ENCODE results near the gene CACNA1B. TPM values are rescaled to one million over a fixed set of nuclear protein-coding genes. Genes with fewer than 3 reads are reported as not detected.
"Not testable (repeated sequence)": the region's sequence is repeated elsewhere in the genome, so short reads cannot be mapped to it uniquely, and the experiment has no call there.

Gene CACNA1B
- polyA plus RNA-seq, 1 of the 3 experiments (the other 2 are of a cell fraction), result 0.03 TPM

DNA sequence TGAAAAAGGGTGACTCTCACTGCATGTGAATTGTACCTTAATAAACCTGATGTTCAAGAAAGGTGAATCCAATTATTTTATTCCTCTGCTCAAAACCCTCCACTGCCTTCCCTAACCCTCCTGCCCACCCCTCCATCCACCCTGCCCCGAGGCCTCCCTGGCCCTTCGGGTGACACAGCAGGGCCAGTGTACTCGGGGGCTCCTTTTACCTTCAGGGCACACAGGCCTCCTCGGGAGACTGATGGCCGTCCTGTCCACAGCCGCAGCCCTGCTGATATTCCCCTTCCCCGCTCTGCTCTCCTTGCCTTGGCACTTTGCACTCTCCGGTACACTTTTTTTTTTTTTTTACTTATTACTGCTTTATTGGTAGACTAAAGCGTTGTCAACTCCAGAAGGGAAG lies 234.0 kb downstream of the CACNA1B start:
- TF ChIP-seq MXI1 (IDR thresholded peaks at IDR 0.05; ENCODE audit: low read depth, low read length), result no peak
- TF ChIP-seq RXRA (IDR thresholded peaks at IDR 0.05; ENCODE audit: borderline replicate concordance, low read depth), result no peak
- TF ChIP-seq YY1 (IDR thresholded peaks at IDR 0.05; ENCODE audit: low read depth), result no peak
- no peak for TF ChIP-seq GATA2 (CRISPR knock-in tag; IDR thresholded peaks at IDR 0.05)
- no peak for TF ChIP-seq ELF1 (IDR thresholded peaks at IDR 0.05)
- no peak for TF ChIP-seq CHD2 (IDR thresholded peaks at IDR 0.05; ENCODE audit: low read length, partially characterized antibody)
- no peaks in the 10 kb centered on the region for H3K9me3 ChIP-seq
- no peak overlapping the region for H3K27ac ChIP-seq (ENCODE audit: low read depth in 2 of 2, low read length in 1 of 2)
- ChIA-PET CTCF (no interaction called here), POLR2A (no interaction called here)
- no peaks in the 10 kb centered on the region for H3K36me3 ChIP-seq (replicated peaks in 1 of 2; ENCODE audit: control insufficient read depth in 1 of 2, insufficient read depth in 2 of 2, low read length in 1 of 2)
- H3F3A ChIP-seq (replicated peaks; ENCODE audit: insufficient read depth), result no peaks in the 10 kb centered on the region
- peaks cover 0 to 11% of the 10 kb centered on the region in 2 experiments; a peak in 1 of 4 replicates for H3K4me1 ChIP-seq (ENCODE audit: control insufficient read depth in 1 of 2, insufficient read depth in 2 of 2, low read depth in 1 of 2, low read length in 1 of 2)
- H3K79me2 ChIP-seq (ENCODE audit: insufficient read depth), result no peaks in the 10 kb centered on the region
- H4K20me1 ChIP-seq (ENCODE audit: insufficient read depth), result no peaks in the 10 kb centered on the region
- H2AFZ ChIP-seq (ENCODE audit: low read depth), result no peak overlapping the region
- no peak overlapping the region for H3K4me3 ChIP-seq (ENCODE audit: low read depth in 2 of 2, low read length in 1 of 2)
- 58% methylated on average over 9 of the region's 9 CpGs for WGBS (ENCODE audit: low lambda C conversion rate)
- H3K4me2 ChIP-seq, result no peak overlapping the region
- no peaks in the 10 kb centered on the region for H3K9me2 ChIP-seq
- no peaks in the 10 kb centered on the region for H3K27me3 ChIP-seq (ENCODE audit: insufficient read depth)
- peak; percentile 11 for DNase-seq
- no peak overlapping the region for H3K9ac ChIP-seq

GRCh38 chr9:138112090-138112748 lies 234.6 kb downstream of the CACNA1B start:
- H3K27ac ChIP-seq (ENCODE audit: low read depth in 2 of 2, low read length in 1 of 2), result no peak overlapping the region
- no peaks in the 10 kb centered on the region for H4K20me1 ChIP-seq (ENCODE audit: insufficient read depth)
- H3K27me3 ChIP-seq (ENCODE audit: insufficient read depth), result no peaks in the 10 kb centered on the region
- no peak for TF ChIP-seq NFIC (IDR thresholded peaks at IDR 0.05; ENCODE audit: borderline replicate concordance)
- TF ChIP-seq NRF1 (IDR thresholded peaks at IDR 0.05; ENCODE audit: low read depth, low read length), result no peak
- TF ChIP-seq FOXJ3 (CRISPR knock-in tag; IDR thresholded peaks at IDR 0.05), result no peak
- TF ChIP-seq SMC3 (IDR thresholded peaks at IDR 0.05; ENCODE audit: low read depth, low read length), result no peak
- no peaks in the 10 kb centered on the region for H3K9me2 ChIP-seq
- no peaks in the 10 kb centered on the region for H3K79me2 ChIP-seq (ENCODE audit: insufficient read depth)
- 52% methylated on average over 16 of the region's 16 CpGs for WGBS (ENCODE audit: low lambda C conversion rate)
- ChIA-PET CTCF (interaction anchor here (0.6 kb wide), 1 partner anchor 198 kb away, joined by 3 read pairs; no protein-coding TSS in a partner anchor), POLR2A (no interaction called here)
- no peak overlapping the region for H2AFZ ChIP-seq (ENCODE audit: low read depth)
- no peak overlapping the region for H3K4me2 ChIP-seq
- no peak for DNase-seq
- H3K4me3 ChIP-seq (ENCODE audit: low read depth in 2 of 2, low read length in 1 of 2), result no peak overlapping the region
- H3K9me3 ChIP-seq, result no peaks in the 10 kb centered on the region
- no peak overlapping the region for H3K9ac ChIP-seq
- H3K4me1 ChIP-seq (ENCODE audit: control insufficient read depth in 1 of 2, insufficient read depth in 2 of 2, low read depth in 1 of 2, low read length in 1 of 2), result peaks cover 0 to 16% of the 10 kb centered on the region in 2 experiments; a peak in 1 of 4 replicates
- H3F3A ChIP-seq (replicated peaks; ENCODE audit: insufficient read depth), result no peaks in the 10 kb centered on the region
- H3K36me3 ChIP-seq (replicated peaks in 1 of 2; ENCODE audit: control insufficient read depth in 1 of 2, insufficient read depth in 2 of 2, low read length in 1 of 2), result no peaks in the 10 kb centered on the region

DNA sequence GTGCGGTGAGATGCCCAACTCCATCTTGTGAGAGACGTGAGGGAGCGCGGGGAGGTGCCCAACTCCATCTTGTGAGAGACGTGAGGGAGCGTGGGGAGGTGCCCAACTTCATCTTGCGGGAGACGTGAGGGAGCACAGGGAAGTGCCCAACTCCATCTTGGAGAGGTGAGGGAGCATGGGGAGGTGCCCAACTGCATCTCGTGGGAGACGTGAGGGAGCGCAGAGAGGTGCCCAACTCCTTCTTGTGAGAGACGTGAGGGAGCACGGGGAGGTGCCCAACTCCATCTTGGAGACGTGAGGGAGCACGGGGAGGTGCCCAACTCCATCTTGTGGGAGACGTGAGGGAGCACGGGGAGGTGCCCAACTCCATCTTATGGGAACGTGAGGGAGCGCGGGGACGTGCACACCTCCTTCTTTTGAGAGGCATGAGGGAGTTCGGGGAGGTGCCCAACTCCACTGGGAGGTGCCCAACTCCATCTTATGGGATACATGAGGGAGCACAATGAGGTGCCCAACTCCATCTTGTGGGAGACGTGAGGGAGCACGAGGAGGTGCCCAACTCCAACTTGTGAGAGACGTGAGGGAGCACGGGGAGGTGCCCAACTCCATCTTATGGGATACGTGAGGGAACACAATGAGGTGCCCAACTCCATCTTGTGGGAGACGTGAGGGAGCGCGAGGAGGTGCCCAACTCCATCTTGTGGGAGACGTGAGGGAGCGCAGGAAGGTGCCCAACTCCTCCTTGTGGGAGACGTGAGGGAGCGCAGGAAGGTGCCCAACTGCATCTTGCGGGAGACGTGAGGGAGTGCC lies 235.4 kb downstream of the CACNA1B start:
- no peaks in the 10 kb centered on the region for H4K20me1 ChIP-seq (ENCODE audit: insufficient read depth)
- H3K36me3 ChIP-seq (replicated peaks in 1 of 2; ENCODE audit: control insufficient read depth in 1 of 2, insufficient read depth in 2 of 2, low read length in 1 of 2), result no peaks in the 10 kb centered on the region
- ChIA-PET POLR2A (no interaction called here), CTCF (interaction anchor here (0.6 kb wide), 1 partner anchor 199 kb away, joined by 3 read pairs; no protein-coding TSS in a partner anchor)
- H3K79me2 ChIP-seq (ENCODE audit: insufficient read depth), result no peaks in the 10 kb centered on the region
- no peaks in the 10 kb centered on the region for H3F3A ChIP-seq (replicated peaks; ENCODE audit: insufficient read depth)
- no peak overlapping the region for H3K4me2 ChIP-seq
- TF ChIP-seq SIN3A (IDR thresholded peaks at IDR 0.05; ENCODE audit: borderline replicate concordance, low read depth, low read length) (no peak), MEF2A (IDR thresholded peaks at IDR 0.05; ENCODE audit: borderline replicate concordance, low read depth) (no peak), EZH2phosphoT487 (IDR thresholded peaks at IDR 0.05; ENCODE audit: borderline replicate concordance, low read depth) (no peak)
- TF ChIP-seq, protein P1, sequence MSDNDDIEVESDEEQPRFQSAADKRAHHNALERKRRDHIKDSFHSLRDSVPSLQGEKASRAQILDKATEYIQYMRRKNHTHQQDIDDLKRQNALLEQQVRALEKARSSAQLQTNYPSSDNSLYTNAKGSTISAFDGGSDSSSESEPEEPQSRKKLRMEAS (IDR thresholded peaks at IDR 0.05; ENCODE audit: low read depth), result no peak
- H3K9me3 ChIP-seq, result no peaks in the 10 kb centered on the region
- H3K9ac ChIP-seq, result no peak overlapping the region
- DNase-seq, result no peak
- no peaks in the 10 kb centered on the region for H3K9me2 ChIP-seq
- 71% methylated on average over 35 of the region's 36 CpGs for WGBS (ENCODE audit: low lambda C conversion rate)
- peaks cover 0 to 16% of the 10 kb centered on the region in 2 experiments; a peak in 1 of 4 replicates for H3K4me1 ChIP-seq (ENCODE audit: control insufficient read depth in 1 of 2, insufficient read depth in 2 of 2, low read depth in 1 of 2, low read length in 1 of 2)
- no peak overlapping the region for H3K4me3 ChIP-seq (ENCODE audit: low read depth in 2 of 2, low read length in 1 of 2)
- H3K27me3 ChIP-seq (ENCODE audit: insufficient read depth), result no peaks in the 10 kb centered on the region
- no peak overlapping the region for H2AFZ ChIP-seq (ENCODE audit: low read depth)
- no peak overlapping the region for H3K27ac ChIP-seq (ENCODE audit: low read depth in 2 of 2, low read length in 1 of 2)

- H3K9me3 ChIP-seq; H2AFZ ChIP-seq (ENCODE audit: low read depth); H3K36me3 ChIP-seq (replicated peaks in 1 of 2; ENCODE audit: control insufficient read depth in 1 of 2, insufficient read depth in 2 of 2, low read length in 1 of 2); H3K9ac ChIP-seq; POLR2A ChIA-PET; CTCF ChIA-PET; H3F3A ChIP-seq (replicated peaks; ENCODE audit: insufficient read depth); H3K4me3 ChIP-seq (ENCODE audit: low read depth in 2 of 2, low read length in 1 of 2); H3K79me2 ChIP-seq (ENCODE audit: insufficient read depth); H3K4me2 ChIP-seq; H4K20me1 ChIP-seq (ENCODE audit: insufficient read depth); H3K9me2 ChIP-seq; H3K27ac ChIP-seq (ENCODE audit: low read depth in 2 of 2, low read length in 1 of 2); H3K27me3 ChIP-seq (ENCODE audit: insufficient read depth): not testable (repeated sequence)
- DNase-seq, result peak; percentile 10
- WGBS (ENCODE audit: low lambda C conversion rate), result 73% methylated on average over 19 of the region's 23 CpGs
- H3K4me1 ChIP-seq (ENCODE audit: control insufficient read depth in 1 of 2, insufficient read depth in 2 of 2, low read depth in 1 of 2, low read length in 1 of 2), result peaks cover 0 to 16% of the 10 kb centered on the region in 2 experiments; a peak in 1 of 4 replicates
Measured at GRCh38 chr9:138113701-138114325, 236.2 kb downstream of the CACNA1B start.

Data from SK-N-SH (cell line).